GM12891 (cell line): ENCODE data around the gene THTPA.

ENCODE experiments used
- PAX5 ChIP-seq: IDR thresholded peaks from 2 replicates; pipeline ENCODE4 v1.6.1; 2011; ENCODE audit warnings: low read length, moderate library complexity, mild to moderate bottlenecking; ENCODE audit not compliant: insufficient read depth, severe bottlenecking
- POLR2A ChIP-seq: IDR thresholded peaks from 2 replicates; pipeline ENCODE4 v1.6.1; 2011; ENCODE audit warnings: low read depth, low read length, control low read depth
- POLR2AphosphoS5 ChIP-seq: IDR thresholded peaks from 2 replicates; pipeline ENCODE4 v1.6.1; 2011; ENCODE audit warnings: low read depth, low read length, control low read depth
- TAF1 ChIP-seq: IDR thresholded peaks from 2 replicates; pipeline ENCODE4 v1.6.1; 2011; ENCODE audit warnings: low read depth, low read length, control low read depth

DNA sequence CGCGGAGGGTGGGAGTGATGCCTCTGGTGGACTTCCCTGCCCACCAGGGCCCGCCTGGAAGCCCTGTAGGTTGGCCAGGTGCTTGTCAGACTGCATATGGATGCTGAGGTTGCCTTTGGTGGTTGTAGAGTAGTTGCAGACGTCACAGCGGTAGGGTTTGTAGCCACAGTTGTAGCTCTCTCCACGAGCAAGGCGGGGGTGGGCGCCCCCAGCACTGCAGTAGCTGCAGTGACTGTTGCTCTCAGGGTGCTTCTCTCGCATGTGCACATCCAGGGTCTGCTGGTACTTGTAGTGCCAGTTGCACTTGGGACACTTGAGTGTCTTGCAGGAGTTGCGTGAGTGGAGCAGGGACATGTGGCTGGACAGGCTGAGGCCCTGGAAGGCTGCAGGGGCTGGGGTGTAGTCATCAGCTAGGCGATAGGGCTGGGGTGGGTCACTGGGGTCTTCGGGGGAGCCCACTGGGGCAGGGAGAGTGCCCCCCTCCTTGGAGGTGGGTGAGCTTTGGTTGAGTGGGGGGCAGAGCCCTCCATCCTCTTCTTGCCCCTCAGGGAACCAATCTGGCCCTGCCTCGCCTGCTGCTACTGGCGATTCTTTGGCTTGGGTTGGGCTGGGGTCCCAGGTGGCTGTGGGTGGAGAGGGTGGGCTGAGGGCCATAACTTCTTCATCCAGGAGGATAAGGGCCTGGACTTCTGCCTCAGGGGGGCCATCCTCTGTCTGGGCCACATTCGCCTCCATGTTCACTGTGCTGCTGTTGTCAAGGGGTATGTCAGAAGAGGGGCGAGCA, 22.2 kb upstream of the THTPA start:
- no peak for TF ChIP-seq PAX5
- TF ChIP-seq POLR2A: no peak
- TF ChIP-seq POLR2AphosphoS5: no peak
- no peak for TF ChIP-seq TAF1
